Natural killer cell treated with Interleukin-12 subunit alpha and Interleukin-12 subunit beta and Interleukin-15 and Interleukin-18, amount 100 ng/mL, for 72 hours (primary cell): ENCODE measurements around the gene ROBO4. TPM values are rescaled to one million over a fixed set of nuclear protein-coding genes. Genes with fewer than 3 reads are reported as not detected.

Experiments
- ATAC-seq, 2 donors: fragments of 150-1000 bp; cut with Tn5 transposase in 1 of 2; sonication (Bioruptor Pico), chemical (Tn5 transposase) in 1 of 2; 2 replicates each; pipeline ENCODE4 v1.10.0; 2021
- DNase-seq: peaks from one replicate; pipeline ENCODE4 v3.0.0; 2022; ENCODE audit warnings: low spot score
- H3K27ac Mint-ChIP-seq, 2 donors: 1 replicate in 1 of 2; 2 replicates in 1 of 2; pipeline ENCODE4 v1.8.0; 2022; ENCODE audit warnings: mixed read lengths in 2 of 2, mild to moderate bottlenecking in 1 of 2, moderate library complexity in 1 of 2
- H3K27me3 Mint-ChIP-seq, 2 donors: 1 replicate in 1 of 2; 2 replicates in 1 of 2; pipeline ENCODE4 v1.8.0; 2022; ENCODE audit warnings: mixed read lengths in 2 of 2
- H3K36me3 Mint-ChIP-seq: one replicate; pipeline ENCODE4 v1.8.0; 2022; ENCODE audit warnings: mixed read lengths
- H3K4me1 Mint-ChIP-seq, 2 donors: 1 replicate in 1 of 2; 2 replicates in 1 of 2; pipeline ENCODE4 v1.8.0; 2022; ENCODE audit warnings: low read depth in 2 of 2, mixed read lengths in 2 of 2, mild to moderate bottlenecking in 1 of 2
- H3K4me3 Mint-ChIP-seq: one replicate; pipeline ENCODE4 v1.8.0; 2022; ENCODE audit warnings: mixed read lengths
- H3K9me3 Mint-ChIP-seq: 2 replicates; pipeline ENCODE4 v1.8.0; 2022; ENCODE audit warnings: mixed read lengths
- total RNA-seq, 2 donors: library from RNA; stranded (reverse); gene quantifications; one replicate each; pipeline ENCODE4 v1.2.3, GENCODE V29; 2022

The ROBO4 gene
- total RNA-seq, 2 donors from 2014 or later = not detected

DNA sequence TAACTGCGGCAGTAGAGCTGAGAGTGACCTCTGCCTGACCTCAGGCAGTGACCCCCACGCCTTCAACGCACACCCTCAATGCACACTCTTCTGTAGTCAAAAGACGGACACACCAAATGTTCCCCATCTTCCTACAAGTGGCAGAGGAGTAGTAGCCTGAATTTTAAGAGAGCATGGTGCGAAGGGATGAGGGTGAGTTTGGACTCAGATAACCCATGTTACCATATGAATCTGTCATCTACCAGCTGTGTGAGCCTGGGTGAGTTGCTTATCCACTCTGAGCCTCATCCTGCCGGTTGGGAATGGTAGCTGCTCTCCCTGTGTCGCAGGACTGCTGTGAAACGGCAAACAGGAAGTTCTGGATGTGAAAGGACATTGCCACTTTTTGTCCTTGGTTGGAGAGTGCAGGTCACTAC lies 53.0 kb downstream of the ROBO4 start:
- Mint-ChIP-seq H3K27ac (no peak overlapping the region), H3K9me3 (no peaks in the 10 kb centered on the region), H3K27me3 (peaks cover 63 to 94% of the 10 kb centered on the region in 2 donors), H3K4me1 (peaks cover 2 to 6% of the 10 kb centered on the region in 2 donors), H3K36me3 (no peaks in the 10 kb centered on the region), H3K4me3 (no peak overlapping the region)
- DNase-seq = no peak
- ATAC-seq = no peak

DNA sequence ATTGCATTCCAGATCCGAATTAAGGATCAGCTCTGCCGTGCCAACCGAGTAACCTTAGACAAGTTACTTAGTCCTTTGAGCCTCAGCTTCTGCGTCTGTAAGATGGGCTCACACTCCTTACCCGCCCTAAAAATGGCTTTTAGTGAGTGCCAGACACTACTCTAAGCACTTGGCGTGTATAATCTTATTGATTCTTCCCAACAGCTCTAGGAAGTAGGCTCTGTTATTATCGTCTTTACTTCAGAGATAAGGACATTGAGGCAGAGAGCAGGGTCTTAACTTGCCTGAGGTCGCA lies 54.1 kb downstream of the ROBO4 start:
- peaks cover 2 to 6% of the 10 kb centered on the region in 2 donors for H3K4me1 Mint-ChIP-seq
- no peaks in the 10 kb centered on the region for H3K36me3 Mint-ChIP-seq
- DNase-seq = no peak
- no peak for ATAC-seq
- no peak overlapping the region for H3K4me3 Mint-ChIP-seq
- no peaks in the 10 kb centered on the region for H3K9me3 Mint-ChIP-seq
- H3K27ac Mint-ChIP-seq = no peak overlapping the region
- peaks cover 62 to 88% of the 10 kb centered on the region in 2 donors for H3K27me3 Mint-ChIP-seq

DNA sequence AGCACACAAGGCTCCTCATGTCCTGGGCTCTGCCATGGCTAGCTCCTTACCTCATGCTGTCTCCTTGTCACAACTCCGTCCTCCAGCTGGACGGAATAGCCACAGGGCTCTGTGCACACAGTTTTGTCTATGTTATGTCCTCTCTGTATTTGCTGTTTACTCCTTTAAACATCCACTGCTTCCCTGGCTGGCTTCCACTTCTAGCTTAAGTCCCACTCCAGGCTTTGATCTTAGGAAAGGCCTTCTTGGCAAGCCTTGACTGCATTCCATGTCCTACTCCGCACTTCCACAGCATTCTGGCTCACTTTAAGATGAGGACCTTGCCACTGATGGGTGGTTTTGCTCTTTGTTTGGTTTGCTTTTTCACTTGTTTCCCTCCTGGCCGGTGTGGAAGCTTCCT lies 55.4 kb downstream of the ROBO4 start:
- H3K27me3 Mint-ChIP-seq = peaks cover 61 to 83% of the 10 kb centered on the region in 2 donors
- ATAC-seq = no peak
- no peak for DNase-seq
- no peak overlapping the region for H3K4me3 Mint-ChIP-seq
- no peak overlapping the region for H3K27ac Mint-ChIP-seq
- H3K36me3 Mint-ChIP-seq = no peaks in the 10 kb centered on the region
- H3K9me3 Mint-ChIP-seq = no peaks in the 10 kb centered on the region
- H3K4me1 Mint-ChIP-seq = peaks cover 2 to 6% of the 10 kb centered on the region in 2 donors

DNA sequence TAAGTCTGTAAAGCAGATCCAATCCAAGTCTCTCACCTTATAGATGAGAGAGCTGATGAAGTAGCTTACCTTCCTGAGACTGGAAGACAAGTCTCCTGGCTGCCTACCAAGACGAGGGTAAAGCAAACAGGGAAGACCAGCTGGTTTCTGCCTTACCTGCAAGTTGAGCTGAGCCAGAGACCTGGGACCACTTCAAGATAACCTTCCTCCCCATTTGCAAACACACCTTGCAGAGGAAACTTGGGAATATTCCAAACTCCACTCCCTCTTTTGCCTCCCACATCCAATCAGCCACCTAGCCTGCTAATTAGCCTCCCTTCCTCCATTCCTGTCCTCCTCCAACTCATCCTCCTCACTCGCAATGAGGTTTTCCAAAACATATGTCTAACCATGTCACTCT lies 55.8 kb downstream of the ROBO4 start:
- no peak for DNase-seq
- H3K27ac Mint-ChIP-seq = no peak overlapping the region
- no peaks in the 10 kb centered on the region for H3K36me3 Mint-ChIP-seq
- no peak for ATAC-seq
- peaks cover 61 to 79% of the 10 kb centered on the region in 2 donors for H3K27me3 Mint-ChIP-seq
- no peaks in the 10 kb centered on the region for H3K9me3 Mint-ChIP-seq
- H3K4me3 Mint-ChIP-seq = no peak overlapping the region
- H3K4me1 Mint-ChIP-seq = peaks cover 6% of the 10 kb centered on the region in 2 donors

DNA sequence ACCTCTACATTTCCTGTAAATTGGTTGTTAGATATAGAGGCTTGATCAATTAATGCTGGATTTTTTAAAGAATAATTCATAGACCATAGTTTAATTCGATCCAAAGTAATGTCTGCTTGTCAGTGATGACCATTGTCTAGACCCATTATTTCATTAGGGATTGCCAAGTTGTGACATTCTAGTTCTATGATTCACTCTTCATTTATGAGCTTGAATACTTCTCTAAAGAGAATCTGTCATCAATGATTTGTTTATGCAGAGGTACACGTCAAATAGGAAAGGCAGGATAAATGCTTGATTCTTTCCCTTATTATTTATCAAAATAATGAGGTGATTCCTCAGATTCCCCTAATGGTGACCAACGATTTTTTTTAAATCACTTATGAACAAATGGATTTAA lies 56.5 kb downstream of the ROBO4 start:
- DNase-seq (no peak), ATAC-seq (no peak)
- H3K36me3 Mint-ChIP-seq = no peaks in the 10 kb centered on the region
- peaks cover 9% of the 10 kb centered on the region in 2 donors for H3K4me1 Mint-ChIP-seq
- H3K27me3 Mint-ChIP-seq = peaks cover 60 to 74% of the 10 kb centered on the region in 2 donors
- no peak overlapping the region for H3K27ac Mint-ChIP-seq
- no peak overlapping the region for H3K4me3 Mint-ChIP-seq
- H3K9me3 Mint-ChIP-seq = no peaks in the 10 kb centered on the region

DNA sequence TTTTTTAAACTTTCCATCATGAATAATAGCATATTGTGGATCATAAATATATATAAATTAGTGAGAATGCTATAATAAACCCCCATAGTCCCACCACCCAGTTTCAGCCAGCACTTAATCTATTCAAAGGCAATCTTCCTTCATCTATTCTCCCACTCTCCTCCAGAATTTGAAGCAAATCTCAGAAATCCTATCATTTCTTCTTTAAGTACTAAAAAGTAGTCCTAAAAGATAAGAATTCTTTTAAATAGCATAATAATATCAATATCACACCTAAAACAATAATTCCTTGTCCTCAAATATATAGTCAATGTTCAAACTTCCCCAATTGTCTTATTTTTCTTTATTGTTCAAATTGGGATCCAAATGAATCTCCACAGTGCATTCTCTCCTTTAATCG lies 57.0 kb downstream of the ROBO4 start:
- Mint-ChIP-seq H3K27me3 (peaks cover 59 to 74% of the 10 kb centered on the region in 2 donors), H3K4me1 (peaks cover 11 to 12% of the 10 kb centered on the region in 2 donors), H3K9me3 (no peaks in the 10 kb centered on the region), H3K36me3 (no peaks in the 10 kb centered on the region), H3K27ac (no peak overlapping the region), H3K4me3 (no peak overlapping the region)
- no peak for ATAC-seq
- no peak for DNase-seq

DNA sequence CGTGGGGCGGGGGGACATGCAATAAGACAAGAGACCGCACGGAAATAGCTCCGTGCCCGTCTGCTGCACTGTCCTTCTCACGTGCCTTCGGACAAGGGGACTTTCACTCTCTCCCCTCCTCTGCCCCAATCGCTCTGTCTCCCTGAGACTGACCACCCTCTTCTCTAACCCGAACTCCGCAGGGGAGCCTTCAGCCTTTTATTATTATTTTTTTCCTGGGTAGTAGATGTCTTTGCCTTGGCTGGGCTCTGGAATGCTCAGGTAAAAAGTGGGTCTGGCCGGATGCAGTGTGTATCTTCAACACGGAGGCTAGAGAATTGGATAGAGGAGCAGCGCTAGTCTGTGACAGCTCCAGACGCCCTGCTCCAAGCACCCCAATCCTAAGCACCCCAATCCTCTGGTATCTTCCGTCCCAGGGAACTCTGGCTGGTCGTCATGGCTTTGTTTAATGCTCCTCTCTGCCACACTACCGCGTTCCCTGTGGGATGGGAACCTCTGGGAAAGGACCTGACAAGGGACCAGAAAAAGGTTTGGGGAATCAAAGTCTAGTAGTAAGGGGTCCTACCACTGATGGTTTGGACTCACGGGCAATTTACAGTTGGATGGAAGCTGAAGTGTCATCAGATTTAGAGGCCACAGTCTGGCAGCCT lies 57.6 kb downstream of the ROBO4 start:
- Mint-ChIP-seq H3K27ac (no peak overlapping the region), H3K4me3 (peak overlapping the region; percentile 42), H3K9me3 (no peaks in the 10 kb centered on the region), H3K4me1 (peaks cover 11 to 12% of the 10 kb centered on the region in 2 donors), H3K36me3 (no peaks in the 10 kb centered on the region), H3K27me3 (peaks cover 57 to 73% of the 10 kb centered on the region in 2 donors)
- DNase-seq (no peak), ATAC-seq (no peak)

DNA sequence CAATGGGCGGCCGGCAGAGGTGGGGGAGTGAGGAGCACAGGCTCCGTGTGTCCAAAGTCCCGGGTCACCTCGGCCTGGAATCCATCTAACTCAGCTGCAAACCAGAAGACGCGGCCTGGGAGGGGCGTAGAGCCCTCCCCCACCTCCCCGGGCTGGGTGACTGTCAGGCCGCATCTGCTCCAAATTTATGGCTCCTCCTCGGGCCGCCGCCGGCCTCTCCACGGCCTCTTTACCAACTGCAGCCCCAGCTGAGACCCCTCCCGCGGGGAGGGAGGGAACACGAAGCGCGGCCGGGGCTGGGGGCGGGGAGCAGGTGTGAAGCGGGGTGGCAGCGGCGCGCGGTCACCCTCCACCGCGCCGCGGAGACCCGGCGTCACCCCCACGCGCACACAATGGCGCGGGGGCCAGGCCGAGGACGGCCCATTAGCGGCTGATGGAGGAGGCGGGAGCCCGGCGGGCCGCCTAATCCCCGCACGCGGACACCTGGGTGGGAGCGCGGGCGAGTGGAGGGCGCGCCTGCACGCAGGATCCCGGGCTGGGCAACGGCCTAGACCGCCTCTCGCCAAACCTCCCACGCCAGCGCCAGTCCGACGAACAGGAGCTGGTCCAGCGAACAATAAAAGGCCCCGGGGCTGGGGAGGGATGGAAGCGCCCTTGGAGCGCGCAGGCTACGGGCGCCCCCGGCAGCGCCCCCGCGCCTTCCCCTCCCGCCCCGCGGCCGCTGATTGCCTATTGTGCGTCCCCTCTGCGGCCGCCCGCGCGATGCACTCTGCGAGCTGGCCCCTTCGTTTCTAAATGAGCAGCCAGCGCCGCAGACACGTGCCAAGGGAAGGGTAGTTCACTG lies 58.3 kb downstream of the ROBO4 start:
- H3K27me3 Mint-ChIP-seq = peaks cover 51 to 66% of the 10 kb centered on the region in 2 donors
- no peak for DNase-seq
- no peak overlapping the region for H3K4me3 Mint-ChIP-seq
- H3K4me1 Mint-ChIP-seq = peaks cover 11 to 12% of the 10 kb centered on the region in 2 donors
- H3K27ac Mint-ChIP-seq = no peak overlapping the region
- H3K36me3 Mint-ChIP-seq = no peaks in the 10 kb centered on the region
- no peak for ATAC-seq
- H3K9me3 Mint-ChIP-seq = no peaks in the 10 kb centered on the region

DNA sequence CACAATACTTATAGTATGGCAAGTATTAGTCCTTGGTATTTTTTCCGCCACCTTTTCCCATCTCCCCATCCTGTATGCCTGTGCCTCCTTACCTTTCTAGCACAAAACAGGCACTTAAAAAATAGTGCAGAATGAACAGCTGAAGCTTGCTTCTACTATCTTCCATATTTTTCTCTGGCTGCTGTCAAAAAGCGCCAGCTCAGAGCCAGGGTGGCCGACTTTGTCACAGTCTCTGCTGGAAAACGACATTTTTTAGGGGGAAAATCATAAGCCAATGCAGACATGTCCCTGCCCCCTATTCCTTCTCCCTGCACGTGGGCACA lies 58.9 kb downstream of the ROBO4 start:
- no peaks in the 10 kb centered on the region for H3K36me3 Mint-ChIP-seq
- ATAC-seq = no peak
- H3K4me1 Mint-ChIP-seq = peaks cover 11 to 12% of the 10 kb centered on the region in 2 donors
- no peaks in the 10 kb centered on the region for H3K9me3 Mint-ChIP-seq
- DNase-seq = no peak
- no peak overlapping the region for H3K4me3 Mint-ChIP-seq
- peaks cover 51 to 60% of the 10 kb centered on the region in 2 donors for H3K27me3 Mint-ChIP-seq
- H3K27ac Mint-ChIP-seq = no peak overlapping the region

DNA sequence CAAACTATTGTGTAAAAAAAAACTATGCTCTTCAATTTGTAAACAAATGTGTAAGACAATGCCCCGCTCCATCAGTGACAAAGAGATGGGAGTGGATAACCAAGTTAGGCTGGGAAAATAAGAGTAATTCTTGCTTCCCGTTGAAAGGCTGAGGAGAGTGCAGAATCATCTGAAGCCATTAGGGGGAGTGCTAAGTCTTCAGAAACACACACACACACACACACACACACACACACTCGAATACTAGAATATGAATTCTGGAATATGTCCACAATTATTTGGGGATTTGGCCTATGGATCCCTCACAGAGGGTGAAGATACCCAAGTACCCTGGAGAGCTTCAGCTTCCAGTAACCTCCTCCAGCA lies 60.2 kb downstream of the ROBO4 start:
- Mint-ChIP-seq H3K36me3 (no peaks in the 10 kb centered on the region), H3K9me3 (no peaks in the 10 kb centered on the region), H3K4me1 (peaks cover 11 to 12% of the 10 kb centered on the region in 2 donors), H3K4me3 (no peak overlapping the region), H3K27ac (peak overlapping the region in 1 of 2 donors; percentile 67), H3K27me3 (peaks cover 44 to 59% of the 10 kb centered on the region in 2 donors)
- ATAC-seq (no peak), DNase-seq (no peak)

DNA sequence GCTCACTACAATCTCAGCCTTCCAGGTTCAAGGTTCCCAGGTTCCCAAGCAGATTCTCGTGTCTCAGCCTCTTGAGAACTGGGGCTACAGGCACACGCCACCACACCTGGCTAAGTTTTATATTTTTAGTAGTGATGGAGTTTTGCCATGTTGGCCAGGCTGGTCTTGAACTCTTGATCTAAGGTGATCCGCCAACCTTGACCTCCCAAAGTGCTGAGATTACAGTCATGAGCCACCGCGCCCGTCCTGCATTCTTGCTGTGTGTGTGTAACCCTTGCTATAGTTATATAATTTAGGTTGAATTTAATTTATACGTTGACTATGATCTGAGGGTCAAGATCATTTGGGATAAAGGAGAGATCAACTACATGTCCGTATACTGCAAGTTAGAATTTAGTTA lies 61.7 kb downstream of the ROBO4 start:
- Mint-ChIP-seq H3K27ac (peak overlapping the region; percentile 37 to 67), H3K4me3 (peak overlapping the region; percentile 73), H3K27me3 (peaks cover 37 to 50% of the 10 kb centered on the region in 2 donors), H3K9me3 (no peaks in the 10 kb centered on the region), H3K4me1 (peaks cover 11 to 12% of the 10 kb centered on the region in 2 donors), H3K36me3 (no peaks in the 10 kb centered on the region)
- ATAC-seq (no peak), DNase-seq (no peak)

DNA sequence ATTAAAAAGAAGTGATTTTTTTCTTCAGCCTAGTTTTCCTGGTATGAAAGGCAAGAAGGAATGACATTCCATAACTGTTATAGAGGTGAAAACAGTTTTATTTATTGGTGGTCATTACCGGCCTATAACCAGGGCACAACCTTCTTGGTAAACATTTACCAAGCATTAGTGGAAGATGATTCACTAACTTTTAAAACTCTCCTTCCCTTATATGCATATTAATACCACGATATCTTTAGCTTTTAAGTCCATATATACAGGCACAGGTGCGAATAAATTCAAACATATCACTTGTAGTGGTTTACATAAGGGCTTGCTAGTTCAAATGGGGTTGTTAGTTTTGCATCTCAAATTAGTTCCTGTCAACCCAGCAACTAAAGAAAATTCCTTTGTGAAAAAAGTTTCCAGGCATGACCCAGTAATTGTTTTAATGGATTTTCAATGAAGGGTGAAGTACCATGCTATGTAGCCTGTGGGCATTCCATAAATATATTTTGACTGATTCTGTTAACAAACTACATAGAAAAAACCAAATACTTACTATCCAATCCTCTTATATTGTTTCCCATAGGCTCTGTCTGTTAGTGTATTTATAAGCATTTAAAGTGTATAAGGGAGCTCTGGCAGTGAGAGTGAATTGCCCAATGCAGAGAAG lies 63.0 kb downstream of the ROBO4 start:
- Mint-ChIP-seq H3K4me3 (no peak overlapping the region), H3K36me3 (no peaks in the 10 kb centered on the region), H3K4me1 (peaks cover 6 to 8% of the 10 kb centered on the region in 2 donors), H3K9me3 (no peaks in the 10 kb centered on the region), H3K27me3 (peaks cover 26 to 38% of the 10 kb centered on the region in 2 donors), H3K27ac (no peak overlapping the region)
- ATAC-seq (no peak), DNase-seq (no peak)
